Activated CD4-positive, alpha-beta T cell treated with anti-CD3 and anti-CD28 coated beads for 48 hours (primary cell): ENCODE measurements around the gene DENND1B.
"Not testable (repeated sequence)": the region's sequence is repeated elsewhere in the genome, so short reads cannot be mapped to it uniquely, and the experiment has no call there.

Experiments
- DNase-seq: peaks from one replicate; pipeline ENCODE4 v3.0.0-alpha.2; 2020

DENND1B gene

DNA sequence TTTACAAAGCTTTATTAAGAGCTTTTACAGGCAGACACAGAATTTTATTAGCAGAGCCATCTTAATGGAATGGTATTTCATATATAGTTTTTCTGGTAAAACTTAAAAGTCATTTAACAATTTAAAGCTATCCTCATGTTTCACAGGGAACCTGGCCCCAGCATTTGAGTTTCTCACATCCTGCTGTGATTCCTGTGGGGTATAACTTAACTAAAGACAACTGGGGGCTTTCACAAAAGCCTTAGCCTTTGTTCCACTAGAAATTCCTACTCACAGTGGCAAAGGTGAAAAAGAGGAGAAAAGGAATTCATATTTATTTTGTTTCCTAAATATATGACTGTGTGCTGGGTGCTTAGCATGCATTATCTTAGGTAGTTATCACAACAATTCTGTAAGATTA is 233.9 kb downstream of the DENND1B start:
- no peak for DNase-seq

DNA sequence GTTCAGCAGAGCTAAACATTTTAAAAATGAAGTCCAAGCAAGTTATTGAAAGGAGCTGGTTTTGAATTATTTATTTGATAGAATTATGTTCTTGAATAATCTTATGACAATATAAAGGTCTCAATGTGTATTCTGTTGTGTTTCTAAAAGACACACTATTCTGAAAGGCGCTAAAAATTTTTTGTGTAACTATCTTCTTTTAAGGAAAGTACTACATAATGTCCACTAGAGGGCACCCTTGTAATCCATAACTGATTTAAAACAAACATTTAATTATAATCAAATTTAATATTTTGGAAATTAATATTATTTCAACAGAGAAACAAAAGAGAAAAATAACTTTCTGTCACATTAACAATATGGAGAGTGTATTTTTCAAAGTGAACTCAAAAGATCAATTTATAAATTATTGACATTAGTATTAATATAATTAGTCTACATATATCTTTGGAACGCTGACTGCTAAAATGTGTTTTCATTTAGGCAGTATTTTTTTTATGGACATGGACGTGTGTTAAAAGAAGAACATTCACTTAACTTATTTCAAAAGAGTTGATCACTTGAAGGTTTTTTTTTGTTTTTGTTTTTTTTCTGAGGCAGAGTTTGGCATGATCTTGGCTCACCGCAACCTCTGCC is 248.4 kb downstream of the DENND1B start:
- DNase-seq, result no peak

DNA sequence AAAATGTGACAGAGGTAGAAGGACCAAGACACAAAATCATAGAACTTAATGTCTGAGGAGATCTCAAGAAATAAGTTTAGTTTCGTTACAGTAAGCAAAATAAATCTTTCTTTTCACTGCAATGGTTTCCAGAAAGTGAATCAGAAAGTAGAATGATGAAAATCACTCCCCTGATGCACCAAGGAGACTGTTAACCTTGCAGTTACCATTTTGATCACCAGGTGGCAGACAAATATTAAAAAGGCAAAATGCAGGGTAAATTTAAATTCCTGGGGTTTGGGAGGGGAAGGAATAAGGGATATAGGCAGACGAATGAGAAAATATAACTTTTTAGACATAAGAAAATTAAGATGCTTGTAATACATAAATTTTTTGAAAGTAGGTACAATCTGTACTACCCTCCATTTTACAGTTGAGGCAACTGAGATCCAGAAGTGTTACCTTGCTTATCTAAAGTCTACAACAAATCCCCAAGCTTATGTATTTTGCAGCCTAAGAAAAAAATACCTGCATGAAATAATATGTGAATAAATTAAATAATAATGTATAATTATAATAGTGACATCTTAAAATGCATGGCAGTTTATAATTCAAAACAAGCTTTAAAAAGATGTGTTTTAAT is 254.1 kb downstream of the DENND1B start:
- peak; percentile 17 for DNase-seq

DNA sequence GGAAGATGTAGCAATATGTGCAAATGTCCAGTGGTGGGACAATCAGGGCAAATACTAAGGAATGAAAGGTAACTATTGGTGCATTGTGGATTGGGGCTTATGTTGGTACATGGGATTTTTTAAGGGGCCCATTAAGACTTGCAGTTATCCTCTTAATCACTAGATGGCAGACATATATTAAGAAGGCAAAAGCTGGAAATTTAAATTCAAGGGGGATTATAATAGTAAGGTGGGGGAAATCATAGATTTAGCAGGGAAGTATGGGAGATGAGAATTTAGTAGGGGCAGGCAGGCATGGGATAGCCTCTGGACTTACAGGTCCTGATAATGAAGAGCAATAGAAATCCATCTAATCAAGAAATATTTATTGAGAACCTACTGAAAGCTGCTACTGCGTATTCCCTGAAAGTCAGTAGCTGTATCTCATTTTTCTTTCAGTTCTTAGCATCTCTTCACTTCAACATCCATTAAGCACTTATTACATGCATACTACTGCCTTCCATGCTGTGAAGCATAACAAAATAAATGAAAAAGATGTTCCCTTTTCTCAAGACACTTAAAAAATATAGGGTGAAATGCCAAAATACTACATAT is 255.4 kb downstream of the DENND1B start:
- no peak for DNase-seq

DNA sequence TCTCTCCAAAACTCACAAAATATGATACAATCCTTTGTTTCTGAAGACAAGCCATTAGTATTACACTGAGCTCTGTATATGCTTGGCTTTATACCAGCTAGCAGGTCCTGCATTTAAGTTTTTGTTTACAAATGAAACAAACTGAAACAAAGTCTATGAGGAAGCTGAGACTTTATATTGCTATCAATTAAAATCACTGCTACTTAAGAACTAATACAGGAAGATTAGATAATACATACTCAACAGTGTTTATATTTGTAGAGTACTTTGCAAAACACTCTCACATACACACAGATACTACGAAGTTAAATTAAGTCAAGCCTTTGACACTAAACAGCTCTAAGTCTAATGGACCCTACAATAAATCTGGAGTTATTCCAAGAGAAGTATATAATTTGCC is 259.9 kb downstream of the DENND1B start:
- DNase-seq, result no peak

DNA sequence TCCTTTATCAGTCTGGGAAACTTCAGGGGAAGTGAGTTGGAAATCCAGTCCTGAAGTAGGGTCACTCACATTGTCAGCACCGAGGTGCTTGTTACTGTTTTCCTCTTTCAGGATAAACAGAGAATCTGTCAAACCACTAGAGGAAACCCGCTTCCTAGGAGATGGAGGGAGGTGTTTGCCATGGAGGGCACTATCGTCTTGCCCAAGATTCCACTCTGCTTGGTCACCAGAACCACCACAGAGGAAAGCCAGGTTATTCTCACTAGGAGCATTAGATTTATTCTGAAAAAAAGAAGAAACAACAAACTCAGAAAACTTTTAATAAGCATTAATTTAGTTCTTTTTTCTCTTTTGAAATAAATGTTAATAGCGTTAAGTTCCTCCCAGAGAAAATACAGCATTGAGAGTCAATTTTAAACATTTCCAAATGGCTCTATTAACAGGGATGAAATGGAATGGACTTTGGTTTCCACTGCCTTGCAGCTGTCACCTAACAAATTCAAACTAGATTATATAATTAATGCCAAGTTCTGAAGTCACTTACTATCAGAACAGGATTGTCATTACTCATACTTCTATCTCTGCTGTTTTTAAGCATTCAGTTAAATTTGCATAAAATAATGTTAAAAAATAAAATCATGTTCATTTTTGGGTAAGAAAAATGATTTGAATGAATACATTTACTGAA is 264.4 kb downstream of the DENND1B start:
- no peak for DNase-seq

DNA sequence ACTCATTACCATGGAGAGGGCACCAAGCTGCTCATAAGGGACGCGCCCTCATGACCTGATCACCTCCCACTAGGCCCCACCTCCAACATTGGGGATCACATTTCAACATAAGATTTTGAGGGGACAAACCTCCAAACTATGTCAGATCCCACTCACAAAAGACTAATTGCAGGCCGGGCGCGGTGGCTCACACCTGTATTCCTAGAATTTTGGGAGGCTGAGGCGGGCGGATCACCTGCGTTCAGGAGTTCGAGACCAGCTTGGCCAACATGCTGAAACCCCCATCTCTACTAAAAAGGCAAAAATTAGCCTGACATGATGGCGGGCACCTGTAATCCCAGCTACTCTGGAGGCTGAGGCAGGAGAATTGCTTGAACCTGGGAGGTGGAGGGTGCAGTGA is 278.6 kb downstream of the DENND1B start:
- DNase-seq, result no peak

DNA sequence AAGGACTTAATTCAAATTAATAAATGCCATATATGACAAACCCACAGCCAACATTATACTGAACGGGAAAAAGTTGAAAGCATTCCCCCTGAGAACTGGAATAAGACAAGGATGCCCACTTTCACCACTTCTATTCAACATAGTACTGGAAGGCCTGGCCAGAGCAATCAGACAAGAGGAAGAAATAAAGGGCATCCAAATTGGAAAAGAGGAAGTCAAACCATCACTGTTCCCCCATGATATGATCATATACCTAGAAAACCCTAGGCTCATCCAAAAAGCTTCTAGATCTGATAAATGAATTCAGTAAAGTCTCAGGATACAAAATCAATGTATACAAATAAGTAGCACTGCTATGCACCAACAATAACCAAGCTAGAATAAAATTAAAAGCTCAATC is 283.8 kb downstream of the DENND1B start:
- not testable (repeated sequence) for DNase-seq

DNA sequence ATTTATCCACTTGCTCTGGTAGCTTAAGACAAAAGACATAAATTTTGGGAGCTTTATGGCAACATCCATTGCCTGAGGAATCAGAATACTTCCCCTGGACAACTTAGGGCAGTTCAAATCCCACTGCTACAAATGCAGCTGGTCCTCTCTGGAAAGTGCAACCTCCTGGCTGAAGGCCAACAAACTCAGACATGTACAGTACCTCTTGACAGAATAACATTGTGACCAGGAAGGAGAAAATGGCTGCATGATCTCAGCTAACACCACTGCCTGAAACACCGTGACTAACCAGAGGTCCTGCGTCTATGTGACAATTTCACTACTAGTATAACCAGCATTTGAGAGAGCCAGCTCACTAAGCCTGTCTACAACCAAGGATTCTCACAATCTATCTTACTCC is 288.3 kb downstream of the DENND1B start:
- no peak for DNase-seq

DNA sequence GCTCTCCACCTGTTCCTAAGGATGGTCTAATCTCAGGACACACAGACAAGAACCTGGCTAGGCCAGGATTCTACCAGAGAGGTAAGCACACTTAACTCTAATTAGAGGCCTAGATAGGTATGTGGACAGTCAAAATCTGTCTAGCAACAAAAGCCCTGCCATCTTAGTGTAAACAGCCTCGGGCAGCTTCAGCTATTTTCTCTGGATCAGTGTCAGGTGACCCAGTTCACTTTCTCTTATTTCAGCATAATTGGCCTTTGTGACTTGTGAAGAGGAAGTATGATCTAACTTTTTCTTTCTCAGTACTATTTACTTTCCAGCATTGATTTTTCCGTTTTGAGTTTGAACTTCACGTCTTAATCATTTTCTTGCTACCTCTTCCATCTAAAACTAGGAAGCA is 289.5 kb downstream of the DENND1B start:
- no peak for DNase-seq

DNA sequence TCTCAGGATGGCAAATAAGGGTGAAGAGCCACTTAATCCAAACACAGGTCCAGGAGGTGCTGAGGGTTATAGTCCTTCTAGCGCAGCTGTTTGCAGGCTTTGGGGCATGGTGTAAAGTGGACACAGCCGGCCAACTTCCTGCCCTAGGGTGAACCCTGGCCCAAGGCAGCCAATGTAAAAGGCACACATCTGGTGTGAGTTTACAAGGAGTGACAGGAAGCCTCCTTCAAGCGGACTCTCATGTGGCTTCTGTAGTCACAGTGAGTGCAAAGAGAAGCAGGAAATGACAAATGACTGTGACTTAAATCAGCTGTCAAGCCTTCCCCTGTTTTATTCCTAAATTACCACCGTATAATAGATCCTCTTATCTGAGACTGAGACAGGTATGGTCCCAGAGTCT is 294.2 kb downstream of the DENND1B start:
- DNase-seq, result peak; percentile 4

DNA sequence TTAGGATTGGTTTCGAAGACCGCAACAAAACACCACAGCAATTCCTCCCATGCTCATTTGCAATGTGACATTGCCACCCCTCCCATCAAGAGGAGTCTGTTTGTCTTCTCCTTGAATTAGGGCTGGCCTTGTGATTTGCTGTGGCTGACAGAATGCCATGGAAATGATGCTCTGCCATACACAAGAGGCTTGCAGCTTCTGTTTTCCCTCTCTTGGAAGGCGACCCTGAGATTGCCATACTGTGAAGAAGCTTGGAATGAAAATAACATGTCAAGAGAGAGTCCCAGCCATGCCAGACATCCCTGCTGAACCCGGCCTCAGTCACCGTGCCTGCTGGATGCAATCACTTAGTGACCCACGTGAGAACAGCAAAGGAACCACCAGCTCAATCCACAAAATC is 294.8 kb downstream of the DENND1B start:
- DNase-seq, result no peak

DNA sequence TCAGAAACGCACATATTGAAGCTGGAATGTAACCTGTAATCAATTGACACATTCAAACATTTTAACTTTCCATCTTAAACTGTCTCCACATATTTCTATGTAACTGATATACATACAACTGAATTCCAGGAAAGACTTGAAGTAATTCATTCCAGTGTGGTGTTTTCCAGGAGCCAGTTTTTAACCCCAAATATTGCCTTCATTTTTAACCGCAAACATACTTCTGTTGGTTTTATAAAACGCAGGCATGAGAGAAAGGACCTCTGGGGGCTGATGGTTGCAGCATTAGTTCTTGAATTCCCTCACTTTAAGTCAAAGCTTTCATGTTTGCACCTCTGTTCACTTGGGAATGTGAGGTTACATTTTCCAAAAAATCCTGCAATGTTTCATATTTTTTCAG is 303.1 kb downstream of the DENND1B start:
- no peak for DNase-seq

DNA sequence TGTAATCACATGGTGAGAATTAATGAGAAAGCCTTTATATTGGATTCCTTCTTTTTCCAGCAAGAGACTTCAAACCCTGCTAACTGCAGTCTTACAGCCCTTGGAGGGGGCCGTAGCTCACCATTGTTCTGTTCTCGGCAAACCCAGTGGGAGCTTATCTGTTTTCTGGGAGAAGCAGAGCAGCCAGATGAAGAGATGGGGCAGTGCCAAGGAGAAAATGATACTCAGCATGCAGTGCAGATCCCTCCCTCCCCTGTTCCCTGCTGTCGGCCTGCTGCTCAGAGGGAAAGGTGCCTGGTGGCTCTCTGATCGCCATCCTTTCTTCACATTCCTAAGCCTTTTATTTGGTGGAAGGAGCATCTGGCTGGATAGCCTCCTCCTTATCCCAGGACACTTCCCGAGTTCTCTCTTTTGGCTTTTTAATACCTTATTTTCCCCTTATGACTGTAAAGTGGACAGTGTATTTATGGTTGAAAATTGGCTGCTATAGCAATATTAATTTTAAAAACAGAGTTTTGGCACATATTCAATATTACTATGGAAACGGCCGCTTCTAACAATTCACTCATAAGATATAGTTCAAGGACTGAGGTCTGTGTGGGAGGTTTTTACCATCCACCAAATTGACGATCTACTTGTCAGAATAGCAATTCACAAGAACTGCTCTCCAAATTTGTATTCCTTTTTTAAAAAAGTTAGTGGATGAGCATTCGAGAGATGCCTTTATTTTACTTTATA is 303.9 kb downstream of the DENND1B start:
- DNase-seq, result no peak

DNA sequence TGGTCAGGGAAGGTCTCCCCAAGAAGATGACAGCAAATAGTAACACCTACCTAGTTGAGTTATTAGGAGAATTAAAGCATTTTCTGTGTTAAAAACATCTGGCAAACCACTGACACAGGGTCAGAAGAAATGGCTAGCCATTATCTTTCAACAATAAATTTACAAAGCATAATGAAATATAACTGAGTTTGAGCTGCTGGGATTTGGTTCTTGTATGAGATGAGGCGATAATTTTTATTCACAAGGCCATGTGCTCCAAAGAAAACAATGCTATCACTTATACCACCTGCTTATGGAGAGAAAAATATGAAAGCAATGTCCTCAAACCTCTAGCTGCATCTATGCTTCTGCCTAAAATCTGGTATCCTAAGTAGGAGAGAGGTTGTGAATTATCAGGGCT is 304.9 kb downstream of the DENND1B start:
- DNase-seq, result no peak

DNA sequence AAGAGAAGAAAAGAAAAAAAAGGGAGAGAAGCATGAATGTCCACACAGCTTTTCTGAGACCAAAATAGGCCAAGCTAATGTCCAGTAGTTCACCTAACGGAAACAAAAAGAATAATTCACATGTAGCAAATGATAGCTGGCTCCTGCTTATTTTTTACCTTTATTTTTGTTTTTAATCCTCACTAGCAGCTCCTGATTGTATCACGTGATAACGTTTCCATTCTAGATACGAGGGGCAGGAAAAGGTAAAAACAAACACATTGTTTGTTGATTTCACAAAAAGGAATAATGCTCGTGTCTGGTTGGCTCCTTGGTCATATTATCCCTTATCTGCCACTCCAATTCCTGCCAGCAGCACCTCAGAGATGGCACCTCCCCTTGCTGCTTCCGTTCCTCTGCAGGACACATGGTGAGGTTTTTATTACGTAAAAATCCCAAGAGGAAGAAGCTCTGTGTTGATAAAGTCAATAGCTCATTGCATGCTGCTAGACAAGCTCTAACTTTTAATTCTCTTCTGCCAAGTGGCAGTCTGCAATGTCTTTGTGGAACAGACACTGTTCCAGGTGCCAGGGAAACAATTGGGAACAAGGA is 305.6 kb downstream of the DENND1B start:
- no peak for DNase-seq

DNA sequence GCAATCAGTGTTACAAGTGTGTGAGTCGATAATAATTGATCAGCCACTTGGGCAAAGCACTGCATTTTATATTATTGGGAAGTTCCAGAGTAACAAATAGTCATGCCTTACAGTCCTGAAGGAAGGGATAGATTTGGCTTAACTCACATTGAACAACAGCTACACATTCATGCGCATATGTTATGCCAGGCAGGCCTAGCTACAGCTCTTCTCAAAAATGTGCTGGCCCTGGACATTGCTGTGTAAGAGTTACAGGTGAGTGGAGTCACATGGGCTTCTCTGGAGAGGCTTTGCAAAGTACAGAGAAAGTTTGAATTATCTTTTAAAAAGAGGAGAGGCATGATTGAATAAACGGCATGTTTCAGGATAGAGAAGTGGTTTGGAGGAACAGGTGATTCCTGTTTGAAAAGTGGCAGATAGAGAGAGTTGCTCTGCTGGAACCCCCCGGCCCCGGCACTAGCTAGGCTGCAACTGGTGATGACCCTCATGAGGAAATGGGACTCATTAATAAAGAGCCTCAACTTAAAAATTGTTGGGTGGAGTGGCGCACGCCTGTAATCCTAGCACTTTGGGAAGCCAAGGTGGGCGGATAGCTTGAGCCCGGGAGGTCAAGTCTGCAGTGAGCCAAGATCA is 306.6 kb downstream of the DENND1B start:
- DNase-seq, result no peak

DNA sequence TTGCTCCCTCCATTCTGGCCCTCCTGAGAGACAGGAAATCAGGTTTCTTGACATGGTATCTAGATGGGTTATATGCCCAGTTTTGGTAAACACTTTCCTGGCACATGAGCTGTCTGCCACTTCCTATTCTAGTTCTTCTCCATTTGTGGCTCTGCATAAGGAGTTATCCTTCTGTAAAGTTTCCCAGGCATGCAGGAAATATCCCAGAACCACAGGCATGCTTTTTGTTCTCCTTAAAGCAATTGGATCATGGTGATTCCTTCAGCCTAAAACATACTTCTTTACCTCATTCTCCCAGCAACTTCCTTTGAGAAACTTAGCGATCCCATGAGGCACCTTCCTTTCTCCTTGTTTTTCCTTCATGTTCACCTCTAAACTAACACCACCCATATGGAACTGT is 307.4 kb downstream of the DENND1B start:
- DNase-seq, result no peak

DNA sequence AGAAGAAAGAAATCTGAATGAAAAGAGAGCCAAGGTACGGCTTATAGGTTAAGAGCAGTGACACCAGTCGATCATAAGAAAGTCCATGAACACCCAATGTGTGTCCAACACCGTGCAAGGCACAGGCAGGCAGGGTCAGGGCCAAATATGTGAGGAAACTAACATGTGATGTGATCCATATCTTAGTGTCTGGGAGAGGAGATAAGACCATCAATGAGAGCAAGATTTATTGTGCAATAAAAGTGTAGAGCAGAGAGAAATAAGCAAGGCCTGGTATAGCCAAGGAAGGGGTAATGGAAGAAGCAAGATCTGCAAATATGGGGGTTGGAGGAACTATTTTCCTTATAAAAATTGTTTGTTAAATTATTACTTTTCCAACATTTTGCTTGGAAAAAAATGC is 308.5 kb downstream of the DENND1B start:
- DNase-seq, result no peak

DNA sequence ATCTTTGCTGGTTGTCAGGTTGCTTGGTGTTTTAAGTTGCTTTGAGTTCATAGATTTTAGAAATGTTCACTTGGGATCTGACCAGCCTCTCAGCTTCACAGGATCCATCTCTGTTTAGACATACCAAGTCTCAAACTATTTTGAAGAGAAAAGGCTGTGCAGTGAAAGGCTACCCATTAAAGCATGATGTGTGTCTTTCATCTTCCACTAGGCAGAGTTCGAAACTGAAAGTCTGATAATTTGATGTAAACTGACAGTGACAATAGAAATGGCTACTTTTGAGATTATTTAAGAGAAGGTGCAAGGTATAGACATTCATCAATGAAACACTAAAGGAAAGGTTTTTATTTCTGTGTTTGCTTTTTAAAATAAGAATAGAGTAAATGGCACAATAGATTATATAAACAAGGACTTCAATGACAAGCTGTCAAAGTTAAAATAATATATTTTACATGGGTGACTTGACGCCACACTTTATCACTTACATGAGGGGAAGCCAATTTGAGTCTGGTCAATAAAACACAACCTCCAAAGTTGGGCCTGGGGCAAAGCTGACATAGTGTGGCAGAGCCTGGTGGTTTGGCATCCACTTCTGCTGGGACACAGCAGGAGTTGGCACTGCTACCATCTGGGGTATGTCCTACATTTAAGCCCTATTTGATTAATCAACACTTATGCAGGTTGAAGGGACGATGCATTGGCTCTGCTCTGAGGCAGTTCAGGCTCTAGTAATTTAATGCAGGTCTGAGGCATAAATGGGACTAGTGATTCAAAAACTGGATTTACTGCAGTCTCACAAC is 309.6 kb downstream of the DENND1B start:
- no peak for DNase-seq

DNA sequence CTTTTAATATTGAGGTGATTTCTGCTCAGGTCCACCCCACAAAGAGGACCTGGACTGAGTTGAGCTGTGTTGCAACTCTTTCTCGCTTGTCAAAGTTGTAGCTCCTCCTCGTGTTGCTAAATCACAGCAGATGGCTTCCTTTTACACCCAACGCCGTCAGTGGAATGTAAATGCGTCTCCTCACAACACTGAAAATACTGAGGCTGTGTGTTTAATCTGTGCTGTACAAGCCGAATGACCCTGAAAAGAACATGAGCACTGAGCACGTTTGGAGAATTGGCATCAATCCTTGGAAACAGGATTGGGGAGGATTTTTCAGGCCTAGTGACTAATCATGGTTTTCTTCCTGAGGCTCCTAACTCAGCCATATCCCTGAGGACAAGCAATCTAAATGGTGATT is 311.2 kb downstream of the DENND1B start:
- no peak for DNase-seq

DNA sequence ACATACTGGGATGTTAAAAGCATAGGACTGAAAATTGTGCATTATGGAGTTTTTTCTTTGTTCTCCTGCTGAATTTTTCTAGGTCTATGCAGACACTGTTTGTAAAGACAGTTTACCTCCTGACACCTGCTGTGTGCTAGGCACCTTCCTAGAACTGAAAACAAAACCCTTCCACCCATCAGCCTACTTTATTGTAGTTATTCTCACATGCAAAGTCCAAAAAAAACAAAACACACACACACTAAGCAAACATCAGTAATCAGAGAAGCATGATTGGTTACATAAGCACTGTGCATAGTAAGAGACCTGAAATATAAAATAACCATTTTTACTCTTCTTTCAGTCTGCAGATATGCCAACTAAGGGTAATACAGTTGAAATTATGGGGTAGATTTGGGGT is 312.1 kb downstream of the DENND1B start:
- no peak for DNase-seq
